Upper lobe of right lung (tissue), 1 donor: ENCODE measurements around the gene COQ9. TPM values are rescaled to one million over a fixed set of nuclear protein-coding genes. Genes with fewer than 3 reads are reported as not detected.

Source experiments
- ATAC-seq: fragments of 200-7000 bp; cut with Tn5 transposase; one replicate; pipeline ENCODE4 v1.9.1; 2020; ENCODE audit warnings: mild to moderate bottlenecking, moderate library complexity
- DNase-seq: peaks from one replicate; pipeline ENCODE4 v3.0.0-alpha.2; 2020
- H3K27ac ChIP-seq: fragments of 200-600 bp; one replicate; pipeline ENCODE4 v1.8.0; 2022
- H3K27me3 ChIP-seq: fragments of 200-600 bp; one replicate; pipeline ENCODE4 v1.8.0; 2022; ENCODE audit warnings: mild to moderate bottlenecking
- H3K36me3 ChIP-seq: fragments of 200-600 bp; one replicate; pipeline ENCODE4 v1.8.0; 2022
- H3K4me1 ChIP-seq: fragments of 200-600 bp; one replicate; pipeline ENCODE4 v1.8.0; 2022
- H3K4me3 ChIP-seq: fragments of 200-600 bp; one replicate; pipeline ENCODE4 v1.8.0; 2022; ENCODE audit warnings: mild to moderate bottlenecking
- H3K9me3 ChIP-seq: fragments of 200-600 bp; one replicate; pipeline ENCODE4 v1.8.0; 2022
- intact Hi-C: fragments of 100-400 bp; cut with DNase I; formaldehyde crosslinking; loops from one replicate; pipeline ENCODE4 v1.11.0; 2022
- total RNA-seq: library from RNA; stranded (reverse); fragmentation: NEBNext Ultra II Directional; extraction: Animal tissue kit (Norgen Biotek cat#: 25700); gene quantifications from one replicate; pipeline ENCODE4 v1.2.1, GENCODE V29; 2021
- TF ChIP-seq, protein P1 (sequence below): fragments of 200-600 bp; IDR thresholded peaks from one replicate; pipeline ENCODE4 v1.8.0; 2022; ENCODE audit warnings: antibody characterized with exemption
- donor health status: DM: no; HTN: yes; CAD: no; lungs with severe emphysema.

Gene COQ9
- total RNA-seq, 1 donor from 2014 or later, result 35.2 TPM

DNA sequence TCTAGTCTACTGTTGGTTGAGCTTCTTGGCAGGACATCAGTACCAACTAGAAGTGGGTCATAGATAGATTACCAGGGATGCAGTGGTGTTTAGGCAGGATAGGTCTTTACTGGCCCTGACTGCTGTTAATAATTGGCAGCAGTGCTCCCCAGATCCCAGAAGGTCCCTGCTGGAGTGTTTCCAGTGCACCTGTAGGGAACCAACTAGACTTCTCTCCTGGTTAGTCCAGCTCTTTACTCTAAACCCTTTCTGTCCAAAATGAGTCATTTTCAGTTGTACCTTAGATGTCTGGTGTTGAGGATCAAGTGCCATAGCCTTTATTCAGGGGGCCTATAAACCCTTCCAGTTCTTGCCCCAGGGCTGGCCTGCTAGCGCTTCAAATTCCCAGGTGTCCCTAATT is 23.9 kb downstream of the COQ9 start:
- H3K36me3 ChIP-seq, result peaks cover 84% of the 10 kb centered on the region
- DNase-seq (no peak), ATAC-seq (no peak)
- intact Hi-C loops, result no loop called here
- no peaks in the 10 kb centered on the region for H3K9me3 ChIP-seq
- TF ChIP-seq, protein P1, sequence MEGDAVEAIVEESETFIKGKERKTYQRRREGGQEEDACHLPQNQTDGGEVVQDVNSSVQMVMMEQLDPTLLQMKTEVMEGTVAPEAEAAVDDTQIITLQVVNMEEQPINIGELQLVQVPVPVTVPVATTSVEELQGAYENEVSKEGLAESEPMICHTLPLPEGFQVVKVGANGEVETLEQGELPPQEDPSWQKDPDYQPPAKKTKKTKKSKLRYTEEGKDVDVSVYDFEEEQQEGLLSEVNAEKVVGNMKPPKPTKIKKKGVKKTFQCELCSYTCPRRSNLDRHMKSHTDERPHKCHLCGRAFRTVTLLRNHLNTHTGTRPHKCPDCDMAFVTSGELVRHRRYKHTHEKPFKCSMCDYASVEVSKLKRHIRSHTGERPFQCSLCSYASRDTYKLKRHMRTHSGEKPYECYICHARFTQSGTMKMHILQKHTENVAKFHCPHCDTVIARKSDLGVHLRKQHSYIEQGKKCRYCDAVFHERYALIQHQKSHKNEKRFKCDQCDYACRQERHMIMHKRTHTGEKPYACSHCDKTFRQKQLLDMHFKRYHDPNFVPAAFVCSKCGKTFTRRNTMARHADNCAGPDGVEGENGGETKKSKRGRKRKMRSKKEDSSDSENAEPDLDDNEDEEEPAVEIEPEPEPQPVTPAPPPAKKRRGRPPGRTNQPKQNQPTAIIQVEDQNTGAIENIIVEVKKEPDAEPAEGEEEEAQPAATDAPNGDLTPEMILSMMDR, result no peak
- H3K4me3 ChIP-seq, result no peak overlapping the region
- H3K27ac ChIP-seq, result peak overlapping the region; percentile 55
- peaks cover 34% of the 10 kb centered on the region for H3K4me1 ChIP-seq
- H3K27me3 ChIP-seq, result no peaks in the 10 kb centered on the region

DNA sequence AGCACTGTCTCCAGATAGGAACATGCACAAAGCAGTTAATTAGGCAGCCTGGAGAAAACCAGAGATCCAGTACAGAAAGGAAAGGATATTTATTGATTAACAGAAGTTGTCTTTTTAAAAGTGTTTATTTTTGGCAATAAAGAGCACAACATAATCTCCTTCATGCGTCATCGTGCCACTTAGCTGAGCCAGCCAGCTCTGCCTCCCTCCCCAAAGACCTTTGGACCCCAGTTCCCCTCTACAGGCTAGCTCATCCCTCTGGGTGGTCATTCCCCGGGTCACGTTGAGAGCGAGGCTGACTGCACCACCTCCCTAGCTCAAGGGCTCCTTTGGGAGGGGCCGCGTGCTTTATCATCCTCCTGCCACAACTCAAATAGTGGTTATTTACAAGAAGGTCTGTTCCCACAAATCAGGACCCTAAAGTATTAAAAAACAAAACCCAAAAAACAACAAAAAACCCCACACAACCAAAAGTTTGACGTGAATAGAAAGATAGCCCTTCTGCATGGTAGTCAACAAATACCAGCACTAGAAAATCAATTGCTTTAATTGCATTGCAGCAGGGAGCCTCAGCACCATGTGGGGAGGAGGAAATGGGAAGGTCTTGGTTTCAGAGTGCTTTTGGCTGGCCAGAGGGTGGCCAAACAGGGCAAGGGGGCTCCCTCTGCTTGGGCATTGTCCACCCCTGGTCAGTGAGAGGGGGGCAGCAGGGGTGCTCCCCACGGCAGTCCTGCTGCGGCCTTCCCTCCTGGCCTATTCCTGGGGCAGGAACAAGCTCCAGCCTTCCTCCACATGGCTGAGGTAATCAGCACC is 24.8 kb downstream of the COQ9 start:
- TF ChIP-seq, protein P1, result no peak
- DNase-seq (no peak), ATAC-seq (no peak)
- H3K4me1 ChIP-seq, result peaks cover 36% of the 10 kb centered on the region
- no peak overlapping the region for H3K4me3 ChIP-seq
- no peaks in the 10 kb centered on the region for H3K9me3 ChIP-seq
- peaks cover 76% of the 10 kb centered on the region for H3K36me3 ChIP-seq
- H3K27ac ChIP-seq, result peak overlapping the region; percentile 3
- no peaks in the 10 kb centered on the region for H3K27me3 ChIP-seq
- intact Hi-C loops, result no loop called here

DNA sequence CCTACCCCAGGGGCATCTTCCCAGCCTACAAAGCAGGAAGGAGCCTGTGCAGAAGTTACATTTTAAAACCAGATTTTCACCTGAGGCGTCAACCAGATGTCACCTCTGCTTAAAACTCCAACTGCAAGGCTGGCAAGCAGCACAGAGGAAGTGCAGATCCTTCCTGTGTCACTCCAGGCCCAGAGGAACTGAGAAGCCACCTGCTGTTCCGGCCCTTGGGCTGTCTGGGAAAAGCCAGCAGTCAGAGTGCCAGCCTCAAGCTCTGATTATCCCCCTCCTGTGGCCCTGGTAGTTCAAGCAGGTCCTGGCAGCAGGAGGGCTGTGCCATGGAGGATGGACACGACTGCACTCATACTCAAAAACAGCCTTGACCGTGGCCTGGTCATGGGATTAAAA is 25.4 kb downstream of the COQ9 start:
- ATAC-seq (no peak), DNase-seq (no peak)
- intact Hi-C loops, result no loop called here
- Histone ChIP-seq H3K9me3 (no peaks in the 10 kb centered on the region), H3K36me3 (peaks cover 70% of the 10 kb centered on the region), H3K27ac (peak overlapping the region; percentile 3), H3K27me3 (no peaks in the 10 kb centered on the region), H3K4me1 (peaks cover 42% of the 10 kb centered on the region), H3K4me3 (no peak overlapping the region)
- TF ChIP-seq, protein P1, result no peak

DNA sequence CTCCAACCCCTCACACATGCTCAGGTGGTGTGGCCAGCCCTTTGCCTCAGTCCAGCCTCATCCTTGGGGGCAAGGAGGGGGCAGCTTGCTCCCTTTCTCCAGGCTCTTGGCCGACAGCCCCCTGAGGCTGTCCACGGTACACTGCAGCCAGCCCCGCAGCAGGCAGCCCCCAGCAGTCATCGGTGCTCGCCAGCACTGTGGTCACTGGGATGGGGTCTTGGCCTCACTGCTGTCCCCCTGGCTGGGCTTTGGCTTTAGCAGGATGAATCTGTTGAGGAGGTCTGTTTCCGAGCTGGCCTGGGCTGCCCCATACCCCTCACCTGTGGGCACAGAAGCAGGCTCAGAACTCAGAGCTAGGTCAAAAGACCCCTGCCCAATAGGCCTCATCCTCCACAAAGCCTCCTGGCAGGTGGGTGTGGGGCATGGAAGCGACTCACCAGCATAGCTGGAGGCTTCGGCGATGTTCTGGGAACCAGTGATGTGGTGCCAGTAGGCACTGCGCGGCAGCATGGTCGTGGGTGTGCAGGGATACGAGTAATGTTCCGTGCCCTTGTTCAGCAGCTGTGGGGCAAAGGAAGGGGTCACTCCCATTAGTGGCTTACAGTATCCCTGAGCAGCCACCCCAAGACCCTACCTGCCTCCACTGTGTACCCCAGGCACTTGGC is 26.0 kb downstream of the COQ9 start:
- Histone ChIP-seq H3K27ac (no peak overlapping the region), H3K4me1 (peaks cover 49% of the 10 kb centered on the region), H3K4me3 (no peak overlapping the region), H3K36me3 (peaks cover 63% of the 10 kb centered on the region), H3K27me3 (no peaks in the 10 kb centered on the region), H3K9me3 (no peaks in the 10 kb centered on the region)
- intact Hi-C loops, result no loop called here
- DNase-seq (no peak), ATAC-seq (no peak)
- TF ChIP-seq, protein P1, result no peak

DNA sequence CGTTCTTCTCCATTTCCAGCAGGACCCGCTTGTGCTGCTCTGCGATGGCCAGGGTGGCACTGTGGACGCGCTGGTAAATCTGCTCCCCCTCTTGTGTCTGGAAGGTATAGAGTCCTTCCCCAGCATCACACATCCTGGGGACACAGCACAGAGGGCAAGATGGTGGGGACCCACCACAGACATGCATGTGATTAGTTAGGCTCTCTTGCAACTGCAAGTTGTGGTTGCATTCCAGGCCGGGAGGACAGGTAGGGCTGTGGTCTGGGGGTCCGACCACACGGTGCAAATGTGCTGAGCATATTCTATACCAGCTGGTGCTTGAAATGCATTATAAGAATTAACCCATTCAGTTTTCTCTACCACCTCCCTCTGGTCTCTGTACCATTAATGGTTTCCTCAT is 26.6 kb downstream of the COQ9 start:
- DNase-seq, result no peak
- intact Hi-C loops, result no loop called here
- Histone ChIP-seq H3K4me1 (peaks cover 55% of the 10 kb centered on the region), H3K27ac (no peak overlapping the region), H3K9me3 (no peaks in the 10 kb centered on the region), H3K27me3 (no peaks in the 10 kb centered on the region), H3K36me3 (peaks cover 57% of the 10 kb centered on the region), H3K4me3 (no peak overlapping the region)
- TF ChIP-seq, protein P1, result no peak
- ATAC-seq, result no peak
